Esophagus squamous epithelium (tissue), 4 donors: ENCODE measurements around the gene STAC3.

Experiments
- CTCF ChIP-seq, 6 experiments: fragments of 450-650 bp in 4 of 6; fragments of 200-600 bp in 2 of 6; sonication (generic) in 2 of 6; IDR thresholded peaks; one replicate each; pipeline ENCODE4 v1.5.1; 2016 to 2019; ENCODE audit warnings: antibody characterized with exemption in 6 of 6, mild to moderate bottlenecking in 4 of 6, moderate library complexity in 4 of 6
- POLR2A ChIP-seq, 4 donors: fragments of 450-650 bp; IDR thresholded peaks; one replicate each; pipeline ENCODE4 v1.6.1; 2017; ENCODE audit warnings: antibody characterized with exemption in 4 of 4, mild to moderate bottlenecking in 4 of 4, moderate library complexity in 3 of 4

- TF ChIP-seq POLR2A (IDR thresholded peaks at IDR 0.05): no peak
- no peak for TF ChIP-seq CTCF (IDR thresholded peaks at IDR 0.05)
Observed at GRCh38 chr12:57199191-57199590, 51.8 kb downstream of the STAC3 start.
